GM19468 (cell line): ENCODE results near the gene NCKAP1.
"Not testable (repeated sequence)": the region's sequence is repeated elsewhere in the genome, so short reads cannot be mapped to it uniquely, and the experiment has no call there.

ENCODE experiments used
- ATAC-seq: cut with Tn5 transposase; IDR thresholded peaks from one replicate; pipeline ENCODE4 v1.9.1; 2021; ENCODE audit warnings: mild to moderate bottlenecking, moderate library complexity, moderate number of reproducible peaks; ENCODE audit not compliant: unreplicated experiment; ENCODE audit errors: extremely low read depth

Gene NCKAP1

DNA sequence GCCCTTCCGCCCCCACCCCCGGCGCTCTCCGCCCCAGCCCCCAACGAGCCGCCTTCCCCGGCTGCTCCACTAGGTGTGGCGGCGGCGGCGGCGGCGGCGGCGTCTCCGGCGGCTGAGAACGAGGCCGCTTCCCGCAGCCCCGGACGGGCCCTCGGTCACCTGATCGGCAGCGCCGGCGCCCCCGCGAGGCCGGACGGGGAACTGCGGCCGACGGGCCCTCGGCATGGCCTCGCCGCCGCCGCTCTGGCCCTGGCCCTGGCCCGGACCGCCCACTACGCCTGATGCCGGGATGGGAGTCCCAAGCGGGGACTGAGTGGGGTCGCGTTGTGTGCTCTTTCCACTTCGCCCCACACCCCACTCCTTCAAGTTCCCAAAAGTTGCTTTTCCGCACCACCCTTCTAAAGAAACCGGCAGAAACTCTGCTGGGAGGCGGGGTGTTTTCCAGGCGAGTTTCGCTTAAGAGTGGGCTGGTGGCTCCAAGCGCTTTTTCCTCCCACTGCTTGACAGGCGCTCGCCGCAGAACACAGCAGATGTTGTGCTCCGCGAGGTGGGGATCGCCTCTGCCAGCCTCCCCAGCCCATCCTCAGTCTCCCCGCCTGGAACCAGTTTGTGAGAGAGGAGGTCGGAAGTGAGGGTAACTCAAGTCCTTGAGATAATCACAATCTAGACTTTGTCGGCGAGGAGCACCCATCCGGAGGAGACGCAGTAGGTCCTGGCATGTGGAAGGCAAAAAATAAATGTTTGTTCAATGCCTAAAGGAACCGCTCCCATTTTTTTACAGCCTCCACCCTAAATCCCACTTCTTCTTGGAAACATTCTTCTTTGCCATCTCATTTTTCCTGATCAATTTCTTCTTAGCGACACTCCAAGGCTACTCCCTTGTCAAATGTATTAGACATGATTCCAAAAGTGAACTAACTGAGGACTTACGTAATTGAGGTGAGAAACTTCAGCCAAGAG lies at the start of gene NCKAP1:
Gene NCKAP1 (minus strand): TSS at position 117 of the 960 bp plus-strand sequence. CDS start 358 bp downstream, outside the sequence.
- peak; percentile 55 for ATAC-seq

GRCh38 chr2:183081911-183082310 lies 43.7 kb upstream of the NCKAP1 start:
- no peak for ATAC-seq

GRCh38 chr2:183079139-183079775 lies 41.0 kb upstream of the NCKAP1 start:
- ATAC-seq: peak; percentile 6

DNA sequence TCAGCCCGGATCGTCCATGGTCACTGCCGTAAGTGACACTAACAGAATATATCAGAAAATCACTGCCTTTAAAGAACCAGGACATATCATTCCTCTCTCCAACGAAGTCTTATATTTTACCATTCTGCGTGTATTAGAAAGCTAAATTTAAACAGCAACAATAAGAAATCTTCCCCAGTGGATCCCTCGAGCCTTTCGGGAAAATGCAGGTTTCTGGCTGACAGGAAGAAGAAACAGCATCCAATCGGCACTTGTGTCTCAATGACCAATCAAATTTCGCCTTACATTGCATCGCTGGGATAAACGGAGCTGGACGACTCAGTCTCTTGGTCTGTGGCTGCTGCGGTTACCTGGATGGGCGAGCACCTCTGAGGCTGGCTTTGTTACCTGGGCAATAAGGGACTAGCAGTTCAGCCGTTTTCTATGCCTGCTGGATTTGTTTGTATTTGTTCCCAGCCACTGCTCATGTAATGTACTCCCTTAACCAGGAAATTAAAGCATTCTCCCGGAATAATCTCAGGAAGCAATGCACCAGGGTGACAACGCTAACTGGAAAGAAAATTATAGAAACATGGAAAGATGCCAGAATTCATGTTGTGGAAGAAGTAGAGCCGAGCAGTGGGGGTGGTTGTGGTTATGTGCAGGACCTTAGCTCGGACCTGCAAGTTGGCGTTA lies 40.3 kb upstream of the NCKAP1 start, which contains the start of gene DUSP19:
Gene DUSP19 (plus strand): TSS at position 284 of the 675 bp plus-strand sequence. CDS start 187 bp downstream, at position 471.
- ATAC-seq: peak; percentile 47

DNA sequence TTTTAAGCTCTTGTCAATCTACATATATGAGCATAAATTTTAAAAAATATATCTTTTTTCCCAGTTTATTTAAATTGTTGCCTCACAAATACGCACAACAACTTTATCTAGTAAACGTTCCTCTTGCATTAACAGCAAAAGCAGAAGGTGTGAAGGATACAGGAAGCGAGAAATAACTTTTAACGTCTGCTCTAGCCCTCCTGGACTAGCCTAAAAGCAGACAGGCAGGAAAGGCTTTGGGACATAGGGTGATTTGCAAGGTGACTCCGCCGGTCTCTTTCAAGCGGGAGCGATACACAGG lies 39.9 kb upstream of the NCKAP1 start:
- no peak for ATAC-seq

DNA sequence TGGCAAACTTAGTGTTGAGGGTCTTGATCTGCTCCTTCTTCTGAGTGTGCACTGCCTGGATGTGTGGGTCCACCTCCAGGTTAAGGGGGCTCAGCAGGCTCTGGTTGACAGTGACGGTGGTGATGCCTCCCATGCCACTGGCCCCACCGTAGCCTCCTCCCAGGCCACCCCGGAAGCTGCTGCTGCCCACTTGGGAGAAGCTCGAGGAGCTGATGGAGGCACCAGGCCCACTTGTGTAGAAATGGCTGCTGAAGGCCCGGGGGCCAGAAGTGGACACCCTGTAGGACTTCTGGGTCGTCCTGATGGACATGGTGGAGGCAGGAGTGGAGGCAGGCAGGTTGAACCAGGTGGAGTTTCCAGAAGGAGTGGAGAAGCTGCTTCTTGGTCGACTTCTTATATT lies 33.9 kb upstream of the NCKAP1 start:
- ATAC-seq: no peak

- ATAC-seq: no peak
These were observed 32.9 kb upstream of the NCKAP1 start for GRCh38 chr2:183070942-183071844.

- ATAC-seq: no peak
These were observed 30.9 kb upstream of the NCKAP1 start for GRCh38 chr2:183069174-183069573.

GRCh38 chr2:183068561-183068960 lies 30.3 kb upstream of the NCKAP1 start:
- no peak for ATAC-seq

GRCh38 chr2:183063083-183063482 lies 24.8 kb upstream of the NCKAP1 start:
- no peak for ATAC-seq

DNA sequence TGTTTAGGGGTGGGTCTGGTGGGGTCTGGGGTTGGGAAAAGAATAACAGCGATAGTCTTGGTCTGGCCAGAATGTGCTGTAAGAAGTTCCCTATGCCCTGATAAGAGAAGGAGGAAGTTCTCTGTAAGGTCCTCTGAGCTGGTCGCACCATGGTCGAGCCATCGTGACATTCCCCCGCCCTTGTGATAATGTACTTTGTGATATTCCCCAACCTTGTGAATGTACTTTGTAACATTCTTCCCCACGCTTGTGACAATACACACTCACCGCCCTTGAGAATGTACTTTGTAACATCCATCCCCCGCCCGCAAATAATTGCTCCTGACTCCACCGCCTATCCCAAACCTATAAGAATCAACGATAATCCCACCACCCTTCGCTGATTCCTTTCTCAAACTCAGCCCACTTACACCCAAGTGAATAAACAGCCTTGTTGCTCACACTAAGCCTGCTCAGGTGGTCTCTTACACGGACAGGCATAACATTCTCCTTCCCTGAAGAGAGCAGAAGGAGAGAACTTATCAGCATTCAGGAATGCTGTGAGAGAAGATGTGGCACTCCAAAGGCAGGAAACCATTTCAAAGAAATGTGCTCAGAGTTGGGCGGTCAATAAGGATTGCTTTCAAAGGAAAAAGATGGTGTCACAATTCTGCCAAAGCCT lies 22.4 kb upstream of the NCKAP1 start:
- no peak for ATAC-seq

- ATAC-seq: no peak
These were observed 21.3 kb upstream of the NCKAP1 start for GRCh38 chr2:183059561-183059960.

DNA sequence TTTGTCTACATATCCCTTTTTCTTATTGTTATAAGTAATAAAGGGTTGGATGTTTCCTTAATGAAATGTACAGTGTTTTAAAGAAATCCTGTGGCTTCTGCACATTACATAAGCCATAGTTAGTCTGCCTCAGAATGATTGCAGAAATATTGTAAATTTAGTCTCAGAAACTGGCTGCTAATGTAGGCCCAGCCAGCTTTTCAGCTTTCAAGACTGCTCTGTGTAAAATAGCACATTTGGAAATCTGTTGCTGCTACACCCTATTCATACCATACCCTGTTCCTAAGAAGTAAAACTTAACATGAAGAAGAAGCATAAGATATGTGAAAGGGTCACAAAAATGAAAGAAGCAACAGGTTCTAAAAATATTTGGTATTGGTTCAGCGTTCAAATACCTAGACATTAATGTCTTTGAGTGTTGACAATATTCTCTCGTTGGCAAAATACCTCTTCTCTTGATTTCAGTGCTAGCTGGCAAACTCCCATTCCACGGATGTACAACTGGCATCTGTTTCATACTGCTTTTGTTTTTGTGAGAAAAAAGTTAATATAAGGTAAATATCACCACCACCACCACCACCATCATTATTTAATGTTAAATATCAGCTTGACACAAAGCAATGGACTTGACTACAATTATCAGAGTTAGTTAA lies 19.2 kb upstream of the NCKAP1 start:
- peak; percentile 8 for ATAC-seq

- no peak for ATAC-seq
These were observed 11.2 kb upstream of the NCKAP1 start for GRCh38 chr2:183049420-183049819.

- not testable (repeated sequence) for ATAC-seq
These were observed 9.3 kb upstream of the NCKAP1 start for GRCh38 chr2:183047486-183048125.

GRCh38 chr2:183043580-183043979 lies 5.3 kb upstream of the NCKAP1 start:
- not testable (repeated sequence) for ATAC-seq

- no peak for ATAC-seq
These were observed 2.3 kb upstream of the NCKAP1 start for GRCh38 chr2:183040604-183041003.
